Caco-2 (cell line): Measurements from ENCODE around the gene TOMT. TPM values are rescaled to one million over a fixed set of nuclear protein-coding genes. Genes with fewer than 3 reads are reported as not detected.

Source experiments
- BruUV-seq: library from RNA; stranded (reverse); fragments of 400-500 nt; replicated peaks from 2 replicates; lab custom pipeline; 2021; lab: Mats Ljungman, UMichigan
- CTCF ChIA-PET: fragments of 300-600 bp; sonication (Branson Sonifier 250); formaldehyde crosslinking; loops from one replicate; lab custom pipeline; 2022; ENCODE audit warnings: antibody characterized with exemption; lab: Charles Lee
- POLR2A ChIA-PET: fragments of 300-600 bp; sonication (Branson Sonifier 250); formaldehyde crosslinking; loops from one replicate; lab custom pipeline; 2022; ENCODE audit warnings: antibody characterized with exemption; lab: Charles Lee
- DNase-seq, 2 experiments: peaks; one replicate each; pipeline versions ENCODE4 v3.0.0 to v3.0.0-alpha.2; 2020 to 2022
- H3K27me3 ChIP-seq: replicated peaks from 2 replicates; pipeline ENCODE4 v1.6.0; 2011; ENCODE audit warnings: low read length; ENCODE audit not compliant: control insufficient read depth, insufficient read depth
- H3K36me3 ChIP-seq: 2 replicates; pipeline ENCODE4 v1.5.1; 2011; ENCODE audit warnings: low read length; ENCODE audit not compliant: control insufficient read depth, insufficient read depth
- H3K4me1 ChIP-seq: fragments of 250-450 bp; sonication (Bioruptor Pico); 2 replicates; pipeline ENCODE4 v1.5.1; 2020; ENCODE audit warnings: mild to moderate bottlenecking
- H3K4me3 ChIP-seq: 2 replicates; pipeline ENCODE4 v1.5.1; 2011; ENCODE audit warnings: low read depth, mild to moderate bottlenecking, control low read depth, low read length
- H3K9me3 ChIP-seq: fragments of 250-450 bp; sonication (Bioruptor Pico); 2 replicates; pipeline ENCODE4 v1.5.1; 2020; ENCODE audit warnings: mild to moderate bottlenecking, moderate library complexity
- H3K27ac Mint-ChIP-seq: one replicate; pipeline ENCODE4 v1.8.0; 2022; ENCODE audit warnings: mixed read lengths; ENCODE audit not compliant: unreplicated experiment
- H3K27me3 Mint-ChIP-seq: one replicate; pipeline ENCODE4 v1.8.0; 2022; ENCODE audit warnings: mixed read lengths; ENCODE audit not compliant: insufficient read depth, unreplicated experiment
- H3K36me3 Mint-ChIP-seq: one replicate; pipeline ENCODE4 v1.8.0; 2022; ENCODE audit warnings: mild to moderate bottlenecking, mixed read lengths; ENCODE audit not compliant: insufficient read depth, unreplicated experiment
- H3K4me1 Mint-ChIP-seq: one replicate; pipeline ENCODE4 v1.8.0; 2022; ENCODE audit warnings: low read depth, mixed read lengths; ENCODE audit not compliant: unreplicated experiment
- H3K4me3 Mint-ChIP-seq: one replicate; pipeline ENCODE4 v1.8.0; 2022; ENCODE audit warnings: mild to moderate bottlenecking, moderate library complexity, mixed read lengths; ENCODE audit not compliant: unreplicated experiment
- H3K9me3 Mint-ChIP-seq: one replicate; pipeline ENCODE4 v1.8.0; 2022; ENCODE audit warnings: mixed read lengths; ENCODE audit not compliant: unreplicated experiment
- intact Hi-C: fragments of 100-400 bp; cut with micrococcal nuclease; formaldehyde crosslinking; loops from one replicate; pipeline ENCODE4 v1.10.0; 2022; ENCODE audit not compliant: unreplicated experiment
- total RNA-seq: library from RNA; stranded (reverse); gene quantifications from 2 replicates; pipeline ENCODE4 v1.2.3, GENCODE V29; 2022
- TF ChIP-seq, protein P1 (sequence below), 2 experiments: fragments of 200-600 bp in 1 of 2; IDR thresholded peaks; 1 replicate in 1 of 2; 2 replicates in 1 of 2; pipeline versions ENCODE4 v1.5.1 to v1.8.0; 2011 to 2022; ENCODE audit warnings: antibody characterized with exemption in 1 of 2, control low read depth in 1 of 2, inconsistent platforms in 1 of 2, low read depth in 1 of 2, low read length in 1 of 2, mild to moderate bottlenecking in 1 of 2, moderate library complexity in 1 of 2; ENCODE audit not compliant: insufficient read depth in 1 of 2, severe bottlenecking in 1 of 2, unreplicated experiment in 1 of 2

Gene TOMT
- total RNA-seq, 1 experiment from 2014 or later, result not detected

GRCh38 chr11:72123117-72123653 is 17.5 kb downstream of the TOMT start:
- Histone ChIP-seq H3K4me3 (no peak overlapping the region), H3K27me3 (no peaks in the 10 kb centered on the region), H3K36me3 (no peaks in the 10 kb centered on the region), H3K9me3 (peaks cover 16% of the 10 kb centered on the region), H3K4me1 (peaks cover 22% of the 10 kb centered on the region)
- Mint-ChIP-seq H3K27me3 (no peaks in the 10 kb centered on the region), H3K27ac (peak overlapping the region; percentile 1), H3K36me3 (no peaks in the 10 kb centered on the region), H3K4me3 (no peak overlapping the region), H3K4me1 (peaks cover 18% of the 10 kb centered on the region), H3K9me3 (peaks cover 13% of the 10 kb centered on the region)
- TF ChIP-seq, protein P1, sequence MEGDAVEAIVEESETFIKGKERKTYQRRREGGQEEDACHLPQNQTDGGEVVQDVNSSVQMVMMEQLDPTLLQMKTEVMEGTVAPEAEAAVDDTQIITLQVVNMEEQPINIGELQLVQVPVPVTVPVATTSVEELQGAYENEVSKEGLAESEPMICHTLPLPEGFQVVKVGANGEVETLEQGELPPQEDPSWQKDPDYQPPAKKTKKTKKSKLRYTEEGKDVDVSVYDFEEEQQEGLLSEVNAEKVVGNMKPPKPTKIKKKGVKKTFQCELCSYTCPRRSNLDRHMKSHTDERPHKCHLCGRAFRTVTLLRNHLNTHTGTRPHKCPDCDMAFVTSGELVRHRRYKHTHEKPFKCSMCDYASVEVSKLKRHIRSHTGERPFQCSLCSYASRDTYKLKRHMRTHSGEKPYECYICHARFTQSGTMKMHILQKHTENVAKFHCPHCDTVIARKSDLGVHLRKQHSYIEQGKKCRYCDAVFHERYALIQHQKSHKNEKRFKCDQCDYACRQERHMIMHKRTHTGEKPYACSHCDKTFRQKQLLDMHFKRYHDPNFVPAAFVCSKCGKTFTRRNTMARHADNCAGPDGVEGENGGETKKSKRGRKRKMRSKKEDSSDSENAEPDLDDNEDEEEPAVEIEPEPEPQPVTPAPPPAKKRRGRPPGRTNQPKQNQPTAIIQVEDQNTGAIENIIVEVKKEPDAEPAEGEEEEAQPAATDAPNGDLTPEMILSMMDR (IDR thresholded peaks at IDR 0.05; ENCODE audit: insufficient read depth in 1 of 2, low read depth in 1 of 2, low read length in 1 of 2, severe bottlenecking in 1 of 2, unreplicated experiment in 1 of 2), result no peak
- peak; percentile 47 to 49 for DNase-seq
- no TSS peak for BruUV-seq
- ChIA-PET POLR2A (interaction anchor here (0.5 to 1.3 kb wide), 2 partner anchors 10 to 101 kb away, joined by 3 to 4 read pairs; partner anchors contain the start of gene ANAPC15), CTCF (interaction anchor here (0.6 to 1.5 kb wide), 3 partner anchors 11 to 1654 kb away, joined by 3 to 4 read pairs (median 3); partner anchors contain the start of gene ANAPC15)
- intact Hi-C loops, result no loop called here

DNA sequence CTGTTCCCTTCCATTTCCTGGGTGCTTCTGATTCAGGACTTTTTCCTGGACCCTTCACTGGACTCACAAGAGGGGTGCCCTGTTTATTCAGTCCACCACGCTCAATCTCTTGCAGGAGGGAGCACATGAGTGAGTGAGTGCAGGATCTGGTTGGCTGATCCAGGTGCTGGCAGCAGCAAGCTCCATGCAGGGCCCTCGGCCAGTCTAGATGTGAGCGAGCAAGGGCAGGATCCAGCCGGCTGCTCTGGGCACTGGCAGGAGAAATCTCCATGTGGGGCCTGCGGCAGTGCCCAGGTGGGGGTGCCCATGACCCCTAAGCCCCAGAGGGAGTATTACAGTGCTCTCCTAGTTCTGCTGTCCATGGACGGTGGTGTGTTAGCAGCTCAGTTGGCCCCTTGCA is 18.3 kb downstream of the TOMT start:
- CTCF ChIA-PET, result no interaction called here
- Mint-ChIP-seq H3K27ac (peak overlapping the region; percentile 1), H3K4me1 (peaks cover 18% of the 10 kb centered on the region), H3K9me3 (peaks cover 21% of the 10 kb centered on the region), H3K27me3 (no peaks in the 10 kb centered on the region), H3K4me3 (no peak overlapping the region), H3K36me3 (no peaks in the 10 kb centered on the region)
- intact Hi-C loops, result no loop called here
- peak in 1 of 2 experiments; percentile 29 for DNase-seq
- POLR2A ChIA-PET, result interaction anchor here (1.3 kb wide), 1 partner anchor 11 kb away, joined by 4 read pairs; the partner anchor contains the start of gene ANAPC15
- TF ChIP-seq, protein P1 (IDR thresholded peaks at IDR 0.05; ENCODE audit: insufficient read depth in 1 of 2, low read depth in 1 of 2, low read length in 1 of 2, severe bottlenecking in 1 of 2, unreplicated experiment in 1 of 2), result no peak
- Histone ChIP-seq H3K27me3 (no peaks in the 10 kb centered on the region), H3K9me3 (peaks cover 25% of the 10 kb centered on the region), H3K4me3 (no peak overlapping the region), H3K36me3 (no peaks in the 10 kb centered on the region), H3K4me1 (peaks cover 22% of the 10 kb centered on the region)
- no TSS peak for BruUV-seq

DNA sequence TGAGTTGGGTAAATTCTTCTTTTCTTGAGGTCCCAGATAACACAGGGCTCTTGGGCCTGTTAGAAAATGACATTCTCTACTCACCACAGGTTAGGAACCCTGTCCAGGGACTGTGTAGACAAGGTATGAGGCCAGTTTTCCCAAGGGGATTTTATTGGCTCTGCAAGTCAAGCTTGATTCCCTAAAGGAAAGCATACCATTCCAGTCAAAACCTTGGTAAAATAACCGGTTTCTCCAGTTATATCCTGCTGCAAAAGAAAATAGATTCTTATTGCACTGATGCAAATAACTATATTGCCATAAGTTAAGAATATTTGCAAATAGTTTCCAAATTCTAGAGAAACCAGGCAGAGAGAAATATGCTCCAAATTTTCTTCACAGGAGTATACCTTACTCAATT is 20.2 kb downstream of the TOMT start:
- Histone ChIP-seq H3K27me3 (no peaks in the 10 kb centered on the region), H3K36me3 (no peaks in the 10 kb centered on the region), H3K4me1 (peaks cover 22% of the 10 kb centered on the region), H3K9me3 (peaks cover 26% of the 10 kb centered on the region), H3K4me3 (no peak overlapping the region)
- no peak overlapping the region for H3K4me3 Mint-ChIP-seq
- BruUV-seq, result no TSS peak
- intact Hi-C loops, result no loop called here
- peaks cover 18% of the 10 kb centered on the region for H3K4me1 Mint-ChIP-seq
- peaks cover 28% of the 10 kb centered on the region for H3K9me3 Mint-ChIP-seq
- peak in 1 of 2 experiments; percentile 19 for DNase-seq
- ChIA-PET CTCF (interaction anchor here (1.1 kb wide), 1 partner anchor 308 kb away, joined by 7 read pairs; the partner anchor contains the start of gene CLPB), POLR2A (no interaction called here)
- no peaks in the 10 kb centered on the region for H3K27me3 Mint-ChIP-seq
- no peaks in the 10 kb centered on the region for H3K36me3 Mint-ChIP-seq
- TF ChIP-seq, protein P1 (IDR thresholded peaks at IDR 0.05; ENCODE audit: insufficient read depth in 1 of 2, low read depth in 1 of 2, low read length in 1 of 2, severe bottlenecking in 1 of 2, unreplicated experiment in 1 of 2), result no peak
- H3K27ac Mint-ChIP-seq, result no peak overlapping the region
